Islet of Langerhans (tissue), 1 donor: ENCODE data around the gene ARHGAP1.
"Not testable (repeated sequence)": the region's sequence is repeated elsewhere in the genome, so short reads cannot be mapped to it uniquely, and the experiment has no call there.

ENCODE experiments used
- FAIRE-seq: peaks from one replicate; lab custom pipeline; 2011; peaks lifted over from hg19 to GRCh38; lab: Jason Lieb, UNC

ARHGAP1 gene

GRCh38 chr11:46672381-46672839 lies 28.0 kb downstream of the ARHGAP1 start:
- no peak for FAIRE-seq

- FAIRE-seq, result no peak
Measured at GRCh38 chr11:46671958-46672315, 28.5 kb downstream of the ARHGAP1 start.

GRCh38 chr11:46670521-46670920 lies 29.9 kb downstream of the ARHGAP1 start:
- FAIRE-seq, result not testable (repeated sequence)

- no peak for FAIRE-seq
Measured at GRCh38 chr11:46669711-46670139, 30.7 kb downstream of the ARHGAP1 start.

- no peak for FAIRE-seq
Measured at GRCh38 chr11:46668480-46669085, 31.8 kb downstream of the ARHGAP1 start.

- FAIRE-seq, result no peak
Measured at GRCh38 chr11:46667043-46667481, 33.4 kb downstream of the ARHGAP1 start.

- FAIRE-seq, result no peak
Measured at GRCh38 chr11:46666516-46666915, 33.9 kb downstream of the ARHGAP1 start.

GRCh38 chr11:46665356-46665755 lies 35.1 kb downstream of the ARHGAP1 start:
- FAIRE-seq, result no peak

GRCh38 chr11:46664612-46665011 lies 35.8 kb downstream of the ARHGAP1 start:
- no peak for FAIRE-seq

GRCh38 chr11:46663277-46663940 lies 37.0 kb downstream of the ARHGAP1 start:
- FAIRE-seq, result no peak

- FAIRE-seq, result no peak
Measured at GRCh38 chr11:46662366-46662765, 38.1 kb downstream of the ARHGAP1 start.

GRCh38 chr11:46661836-46662235 lies 38.6 kb downstream of the ARHGAP1 start:
- no peak for FAIRE-seq

- FAIRE-seq, result no peak
Measured at GRCh38 chr11:46659908-46660307, 40.5 kb downstream of the ARHGAP1 start.

GRCh38 chr11:46658259-46658658 lies 42.2 kb downstream of the ARHGAP1 start:
- FAIRE-seq, result no peak

- FAIRE-seq, result no peak
Measured at GRCh38 chr11:46657186-46657585, 43.2 kb downstream of the ARHGAP1 start.

GRCh38 chr11:46655631-46656030 lies 44.8 kb downstream of the ARHGAP1 start:
- FAIRE-seq, result no peak

GRCh38 chr11:46649180-46649738 lies 51.2 kb downstream of the ARHGAP1 start:
- FAIRE-seq, result no peak

- no peak for FAIRE-seq
Measured at GRCh38 chr11:46643986-46644385, 56.4 kb downstream of the ARHGAP1 start.

GRCh38 chr11:46643531-46643930 lies 56.9 kb downstream of the ARHGAP1 start:
- no peak for FAIRE-seq

- no peak for FAIRE-seq
Measured at GRCh38 chr11:46642627-46643335, 57.6 kb downstream of the ARHGAP1 start.

- no peak for FAIRE-seq
Measured at GRCh38 chr11:46641639-46642038, 58.8 kb downstream of the ARHGAP1 start.

- FAIRE-seq, result no peak
Measured at GRCh38 chr11:46640036-46640788, 60.2 kb downstream of the ARHGAP1 start.
